ENCODE results near the gene STAT4. TPM values are rescaled to one million over a fixed set of nuclear protein-coding genes. Genes with fewer than 3 reads are reported as not detected.

STAT4 gene
- polyA plus RNA-seq, 1 of the 3 experiments (the other 2 are of a cell fraction), result 0.12 TPM

- no peak overlapping the region for H3K4me3 ChIP-seq (ENCODE audit: low read depth in 2 of 2, low read length in 1 of 2)
- no peak overlapping the region for H3K4me2 ChIP-seq
- H3K9me2 ChIP-seq, result no peaks in the 10 kb centered on the region
- H2AFZ ChIP-seq (ENCODE audit: low read depth), result no peak overlapping the region
- TF ChIP-seq JUND (IDR thresholded peaks at IDR 0.05) (no peak), USF2 (IDR thresholded peaks at IDR 0.05; ENCODE audit: borderline replicate concordance, low read depth, low read length) (no peak), REST (IDR thresholded peaks at IDR 0.05; ENCODE audit: low read depth, low read length) (no peak), RXRA (IDR thresholded peaks at IDR 0.05; ENCODE audit: borderline replicate concordance, low read depth) (no peak), RCOR1 (IDR thresholded peaks at IDR 0.05; ENCODE audit: low read length) (no peak), RFX5 (IDR thresholded peaks at IDR 0.05; ENCODE audit: low read length) (no peak), USF1 (IDR thresholded peaks at IDR 0.05; ENCODE audit: borderline replicate concordance, low read depth) (no peak), RAD21 (IDR thresholded peaks at IDR 0.05; ENCODE audit: low read length) (no peak), IRF3 (IDR thresholded peaks at IDR 0.05; ENCODE audit: low read depth, low read length) (no peak), MXI1 (IDR thresholded peaks at IDR 0.05; ENCODE audit: low read depth, low read length) (no peak), GATA2 (CRISPR knock-in tag; IDR thresholded peaks at IDR 0.05) (no peak), ZBTB33 (IDR thresholded peaks at IDR 0.05; ENCODE audit: borderline replicate concordance, low read depth) (no peak), MAX (IDR thresholded peaks at IDR 0.05; ENCODE audit: low read depth) (no peak), NRF1 (IDR thresholded peaks at IDR 0.05; ENCODE audit: low read depth, low read length) (no peak), PBX3 (IDR thresholded peaks at IDR 0.05) (no peak), FOXM1 (IDR thresholded peaks at IDR 0.05; ENCODE audit: low read depth) (no peak)
- H3K4me1 ChIP-seq (ENCODE audit: control insufficient read depth in 1 of 2, insufficient read depth in 2 of 2, low read depth in 1 of 2, low read length in 1 of 2), result no peaks in the 10 kb centered on the region
- no peaks in the 10 kb centered on the region for H3K9me3 ChIP-seq
- H3K27ac ChIP-seq (ENCODE audit: low read depth in 2 of 2, low read length in 1 of 2), result no peak overlapping the region
- no peaks in the 10 kb centered on the region for H3K79me2 ChIP-seq (ENCODE audit: insufficient read depth)
- no peaks in the 10 kb centered on the region for H3K36me3 ChIP-seq (replicated peaks in 1 of 2; ENCODE audit: control insufficient read depth in 1 of 2, insufficient read depth in 2 of 2, low read length in 1 of 2)
- CTCF ChIA-PET, result interaction anchor here (0.6 to 0.9 kb wide), 3 partner anchors 11 to 1267 kb away, joined by 3 read pairs; no protein-coding TSS in a partner anchor
- no peak for DNase-seq
- 60% methylated on average over 4 of the region's 4 CpGs for WGBS (ENCODE audit: low lambda C conversion rate)
- POLR2A ChIA-PET, result no interaction called here
- no peak overlapping the region for H3K9ac ChIP-seq
- no peaks in the 10 kb centered on the region for H3F3A ChIP-seq (replicated peaks; ENCODE audit: insufficient read depth)
- no peaks in the 10 kb centered on the region for H4K20me1 ChIP-seq (ENCODE audit: insufficient read depth)
- no peaks in the 10 kb centered on the region for H3K27me3 ChIP-seq (ENCODE audit: insufficient read depth)
Observed at GRCh38 chr2:191126386-191127085, 24.3 kb downstream of the STAT4 start.
